Ureter (tissue), 1 donor: ENCODE data around the gene IL23A. TPM values are rescaled to one million over a fixed set of nuclear protein-coding genes. Genes with fewer than 3 reads are reported as not detected.
A peak's percentile ranks its signal among the peaks of the same experiment; 100 is the strongest.
"Not testable (repeated sequence)": the region's sequence is repeated elsewhere in the genome, so short reads cannot be mapped to it uniquely, and the experiment has no call there.

ENCODE experiments used
- DNase-seq: peaks from one replicate; pipeline ENCODE4 v3.0.0-alpha.2; 2020; ENCODE audit warnings: low spot score
- total RNA-seq: library from RNA; stranded (reverse); gene quantifications from one replicate; pipeline ENCODE4 v1.2.4, GENCODE V29; 2023
- donor health status: DM: yes; HTN: yes; CAD: no.

IL23A gene
- 0.49 TPM for total RNA-seq

- DNase-seq, result no peak
These were observed at the start of gene IL23A for GRCh38 chr12:56338308-56339157. Gene IL23A, plus strand, starts transcription at chr12:56338884. Its CDS starts 161 bp downstream, at chr12:56339045.

- DNase-seq, result no peak
These were observed 44.9 kb upstream of the IL23A start for GRCh38 chr12:56293795-56294194.

DNA sequence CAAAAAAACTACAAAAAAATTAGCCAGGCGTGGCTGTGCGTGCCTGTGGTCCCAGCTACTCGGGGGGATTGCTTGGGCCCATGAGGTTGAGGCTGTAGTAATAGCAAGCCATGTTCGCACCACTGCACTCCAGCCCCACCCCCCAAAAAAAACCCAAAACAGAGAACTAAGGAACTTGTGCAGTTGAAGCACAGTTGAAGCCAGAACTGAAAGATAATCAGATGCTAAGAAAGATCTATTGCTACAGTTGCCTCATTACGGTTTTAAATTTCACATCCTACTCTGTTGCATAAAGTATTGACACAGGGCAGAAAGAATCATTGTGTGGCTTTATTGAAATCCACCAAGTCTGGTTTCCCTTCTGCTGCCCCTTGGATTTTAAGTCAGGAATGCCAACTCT, 42.4 kb upstream of the IL23A start:
- no peak for DNase-seq

DNA sequence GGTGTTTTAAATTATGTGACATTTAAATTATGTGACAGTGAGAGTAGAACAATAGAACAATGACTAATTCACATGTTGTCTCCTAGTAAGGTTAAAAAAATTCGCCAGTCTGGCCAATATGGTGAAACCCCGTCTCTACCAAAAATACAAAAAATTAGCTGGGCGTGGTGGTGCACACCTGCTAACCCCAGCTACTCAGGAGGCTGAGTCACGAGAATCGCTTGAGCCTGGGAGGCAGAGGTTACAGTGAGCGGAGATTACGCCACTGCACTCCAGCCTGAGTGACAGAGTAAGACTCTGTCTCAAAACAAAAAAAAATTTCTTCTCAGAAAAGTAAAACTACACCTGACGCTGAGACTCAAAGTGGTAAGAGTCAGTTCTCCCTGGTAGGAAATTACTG, 41.3 kb upstream of the IL23A start:
- DNase-seq, result no peak

DNA sequence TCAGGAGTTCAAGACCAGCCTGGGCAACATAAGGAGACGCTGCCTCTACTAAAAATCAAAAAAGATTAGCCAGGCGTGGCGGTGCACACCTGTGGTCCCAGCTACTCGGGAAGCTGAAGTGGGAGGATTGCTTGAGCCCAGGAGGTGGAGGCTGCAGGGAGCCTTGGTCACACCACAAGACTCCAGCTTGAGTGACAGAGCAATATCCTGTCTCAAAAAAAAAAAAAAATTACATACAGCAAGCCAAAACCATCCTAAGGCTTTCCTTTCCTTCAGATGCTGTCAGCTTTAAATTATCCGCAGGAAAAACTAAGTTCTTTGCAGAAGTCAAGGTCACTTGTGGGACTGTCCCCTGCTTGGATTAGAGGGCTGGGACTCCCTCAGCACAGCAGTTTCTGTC, 39.9 kb upstream of the IL23A start:
- DNase-seq, result no peak

GRCh38 chr12:56299308-56299852, 39.3 kb upstream of the IL23A start:
- no peak for DNase-seq

DNA sequence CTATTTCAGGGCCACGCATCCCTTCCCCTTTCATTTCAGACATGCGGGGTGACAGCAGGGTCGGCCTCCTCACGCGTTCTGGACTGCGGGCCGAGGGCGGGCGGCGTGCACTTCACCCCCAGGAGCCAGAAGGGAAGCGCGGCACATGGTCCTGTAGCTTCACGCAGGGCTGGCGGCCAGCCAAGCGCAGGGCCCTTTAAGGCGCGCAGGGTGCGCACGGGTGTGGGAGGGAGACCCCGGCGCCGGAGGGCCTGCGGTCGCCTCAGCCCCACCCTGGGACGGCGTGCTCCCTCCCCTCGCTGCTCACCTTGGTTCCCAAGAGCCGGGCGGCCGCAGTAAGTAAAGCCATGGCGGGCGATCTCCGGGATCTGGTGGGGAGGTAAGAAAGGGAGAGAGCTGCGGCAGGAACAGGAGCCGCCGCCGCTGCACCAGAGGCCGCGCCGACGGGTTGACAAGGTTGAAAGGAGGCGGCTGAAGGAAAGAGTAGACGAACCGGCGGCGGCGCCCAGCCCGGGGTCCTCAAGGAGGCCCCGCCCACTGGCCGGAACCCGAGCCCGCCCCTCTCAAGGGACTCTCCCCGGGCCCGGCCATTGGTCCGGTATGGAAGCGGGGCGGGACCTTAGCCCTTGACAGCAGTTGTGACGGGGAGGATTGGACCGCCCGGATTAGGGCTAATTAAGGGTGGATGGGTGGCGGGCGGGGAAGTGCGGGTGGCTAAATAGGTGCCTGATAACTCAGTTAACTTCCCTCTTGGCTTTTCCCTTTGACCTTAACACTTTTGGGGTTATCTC, 38.6 kb upstream of the IL23A start, which contains the start of gene CS:
Gene CS (minus strand): TSS at position 478 of the 791 bp plus-strand sequence. CDS start 129 bp downstream, at position 349.
- peak; percentile 99 for DNase-seq

DNA sequence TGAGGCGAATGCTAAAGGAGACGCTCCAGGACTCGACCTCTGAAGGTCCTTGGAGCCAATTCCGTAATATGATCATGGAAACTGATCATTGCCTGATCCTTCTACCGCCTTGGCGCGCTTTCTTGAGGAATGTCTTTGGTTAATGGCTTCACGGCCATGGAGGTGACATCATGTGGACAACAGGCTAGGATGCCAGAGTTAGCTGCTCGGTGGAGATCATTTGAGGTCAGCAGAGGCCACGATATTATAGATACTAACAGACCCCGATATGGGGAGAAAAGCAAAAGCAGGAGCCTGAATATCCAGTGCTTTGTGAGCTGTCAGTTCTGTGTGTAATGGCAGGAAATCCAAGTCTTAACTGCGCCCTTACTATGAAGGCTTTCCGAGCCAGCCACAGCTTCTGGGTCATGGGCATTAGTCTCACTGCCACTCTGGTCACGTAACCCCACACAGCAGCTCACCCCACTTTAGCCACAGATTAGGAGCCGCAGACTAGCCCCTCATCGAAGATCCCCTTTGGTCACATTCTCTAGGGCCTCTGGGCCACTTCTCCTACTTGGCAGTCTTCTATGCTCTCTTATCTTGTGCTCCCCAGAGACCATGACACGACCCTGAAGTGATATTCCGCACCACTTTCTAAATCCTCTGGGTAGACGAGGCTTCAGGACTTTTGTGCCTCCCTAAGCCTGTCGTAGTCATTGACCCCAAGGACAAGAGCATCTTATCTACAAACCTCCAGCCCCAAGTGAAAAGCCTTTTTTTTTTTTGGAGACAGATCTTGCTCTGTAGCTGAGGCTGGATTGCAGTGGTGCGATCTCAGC, 37.8 kb upstream of the IL23A start:
- no peak for DNase-seq

DNA sequence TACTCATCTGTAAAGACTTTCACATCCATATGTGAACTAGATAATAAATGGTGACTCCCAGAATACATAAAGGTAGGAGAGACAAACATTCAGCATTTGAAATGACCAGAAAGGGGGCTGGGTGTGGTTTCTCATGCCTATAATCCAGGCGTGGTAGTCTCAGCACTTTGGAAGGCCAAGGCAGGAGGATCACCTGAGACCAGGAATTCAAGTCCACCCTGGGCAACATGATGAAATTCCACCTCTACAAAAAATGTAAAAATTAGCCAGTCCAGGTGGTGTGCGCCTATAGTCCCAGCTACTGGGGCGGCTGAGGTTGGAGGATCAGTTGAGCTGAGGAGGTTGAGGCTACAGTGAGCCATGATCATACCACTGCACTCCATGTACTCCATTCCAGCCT, 34.4 kb upstream of the IL23A start:
- DNase-seq, result no peak

- no peak for DNase-seq
These were observed 33.7 kb upstream of the IL23A start for GRCh38 chr12:56304872-56305590.

DNA sequence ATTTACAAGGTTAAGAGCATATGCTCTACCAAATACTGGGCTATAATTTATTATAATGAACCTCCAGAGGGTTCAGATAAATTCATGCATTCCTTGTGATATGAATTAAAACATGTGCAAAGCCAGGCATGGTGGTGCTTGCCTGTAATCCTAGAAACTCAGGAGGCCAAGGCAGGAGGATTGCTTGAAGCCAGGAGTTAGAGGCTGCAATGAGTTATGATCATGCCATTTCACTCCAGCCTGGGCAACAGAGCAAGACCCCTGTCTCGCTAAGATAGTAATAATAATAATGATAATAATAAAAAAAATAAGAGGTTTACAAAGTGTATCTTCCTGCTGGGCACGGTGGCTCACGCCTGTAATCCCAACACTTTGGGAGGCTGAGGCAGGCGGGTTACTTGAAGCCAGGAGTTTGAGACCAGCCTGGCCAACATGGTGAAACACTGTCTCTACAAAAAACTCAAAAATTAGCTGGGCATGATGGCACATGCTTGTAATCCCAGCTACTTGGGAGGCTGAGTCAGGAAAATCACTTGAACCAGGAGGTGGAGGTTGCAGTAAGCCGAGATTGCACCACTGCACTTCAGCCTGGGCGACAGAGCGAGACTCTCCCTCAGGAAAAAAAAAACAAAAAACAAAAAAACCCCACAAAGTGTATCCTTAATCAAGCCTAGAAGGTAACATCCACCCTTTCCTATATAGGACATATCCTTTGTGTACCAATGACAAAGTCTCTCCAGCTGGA, 31.3 kb upstream of the IL23A start:
- no peak for DNase-seq

DNA sequence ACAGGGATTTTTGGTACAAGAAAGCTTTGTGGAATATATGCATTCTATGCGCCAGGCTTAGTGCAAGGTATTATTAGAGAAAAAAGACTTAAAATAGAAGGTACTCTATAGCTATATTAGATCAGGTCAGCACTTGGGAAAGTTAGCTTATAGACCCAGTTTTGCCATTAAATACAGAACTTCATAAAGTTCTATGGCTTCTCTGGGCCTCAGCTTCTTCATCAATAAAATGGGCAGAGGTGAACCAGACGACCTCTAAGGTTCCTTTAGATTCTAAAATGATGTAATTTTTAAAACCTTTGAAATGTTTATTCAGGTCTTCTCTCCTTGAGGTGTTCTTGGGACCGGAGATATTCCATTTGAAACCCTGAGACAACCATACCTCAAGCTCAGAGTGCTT, 30.0 kb upstream of the IL23A start:
- no peak for DNase-seq

GRCh38 chr12:56311003-56311402, 27.7 kb upstream of the IL23A start:
- DNase-seq, result no peak

GRCh38 chr12:56315249-56315621, 23.4 kb upstream of the IL23A start:
- no peak for DNase-seq

GRCh38 chr12:56315622-56316473, 22.8 kb upstream of the IL23A start, which contains the start of gene CNPY2:
Gene CNPY2, minus strand, starts transcription at chr12:56315988. Its CDS starts 771 bp downstream, at chr12:56315217.
- peak; percentile 95 for DNase-seq

DNA sequence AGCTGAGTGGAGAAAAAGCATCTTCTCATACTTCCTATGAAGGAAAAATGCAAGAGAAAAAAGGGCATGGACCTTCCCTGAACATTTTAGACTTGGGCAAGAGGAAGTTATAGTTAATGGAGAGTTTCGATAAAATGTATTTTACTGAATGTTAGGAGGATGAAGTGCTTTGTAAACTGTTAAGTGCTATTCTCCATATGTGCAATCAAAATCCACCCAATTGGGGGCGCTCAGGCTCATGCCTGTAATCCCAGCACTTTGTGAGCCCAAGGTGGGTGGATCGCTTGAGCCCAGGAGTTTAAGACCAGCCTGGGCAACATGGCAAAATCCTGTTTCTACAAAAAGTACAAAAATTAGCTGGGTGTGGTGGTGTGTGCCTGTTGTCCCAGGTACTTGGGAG, 21.0 kb upstream of the IL23A start:
- DNase-seq, result no peak

DNA sequence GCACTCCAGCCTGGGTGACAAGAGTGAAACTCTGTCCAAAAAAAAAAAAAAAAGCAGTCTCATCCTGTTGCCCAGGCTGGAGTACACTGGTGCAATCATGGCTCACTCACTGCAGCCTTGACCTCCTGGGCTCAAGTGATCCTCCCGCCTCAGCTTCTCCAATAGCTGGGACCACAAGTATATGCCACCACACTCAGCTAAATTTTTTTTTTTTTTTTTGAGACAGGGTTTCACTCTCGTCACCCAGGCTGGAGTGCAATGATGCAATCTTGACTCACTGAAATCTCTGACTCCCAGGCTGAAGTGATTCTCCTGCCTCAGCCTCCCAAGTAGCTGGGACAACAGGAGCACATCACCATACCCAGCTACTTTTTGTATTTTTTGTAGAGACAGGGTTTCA, 17.7 kb upstream of the IL23A start:
- no peak for DNase-seq

- not testable (repeated sequence) for DNase-seq
These were observed 17.1 kb upstream of the IL23A start for GRCh38 chr12:56321610-56322009.

DNA sequence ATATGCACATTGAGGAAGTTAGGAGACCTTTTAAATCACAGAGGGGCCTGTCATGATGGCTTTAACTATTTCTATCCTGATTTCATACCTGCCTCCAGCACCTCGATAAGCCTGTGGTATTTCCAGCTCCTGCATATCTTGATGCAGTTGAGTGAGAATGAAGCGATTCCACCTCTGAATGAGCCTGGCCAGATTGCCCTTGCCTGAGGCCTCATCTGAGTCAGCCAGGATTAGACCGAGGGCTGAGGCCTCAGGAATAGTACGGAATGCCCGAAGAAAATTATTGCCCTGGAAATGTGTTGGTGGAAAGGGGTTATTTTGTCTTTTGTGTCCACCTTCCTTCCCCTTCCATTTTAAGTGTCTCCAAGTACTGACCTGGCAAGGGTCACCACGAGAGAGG, 14.5 kb upstream of the IL23A start:
- DNase-seq, result no peak
